Brain pericyte (primary cell): ENCODE measurements around the gene INPP1.
"Not testable (repeated sequence)": the region's sequence is repeated elsewhere in the genome, so short reads cannot be mapped to it uniquely, and the experiment has no call there.

Experiments used
- DNase-seq: peaks from one replicate; pipeline ENCODE4 v3.0.0-alpha.2; 2012; ENCODE audit warnings: low read depth, low spot score

Gene INPP1

DNA sequence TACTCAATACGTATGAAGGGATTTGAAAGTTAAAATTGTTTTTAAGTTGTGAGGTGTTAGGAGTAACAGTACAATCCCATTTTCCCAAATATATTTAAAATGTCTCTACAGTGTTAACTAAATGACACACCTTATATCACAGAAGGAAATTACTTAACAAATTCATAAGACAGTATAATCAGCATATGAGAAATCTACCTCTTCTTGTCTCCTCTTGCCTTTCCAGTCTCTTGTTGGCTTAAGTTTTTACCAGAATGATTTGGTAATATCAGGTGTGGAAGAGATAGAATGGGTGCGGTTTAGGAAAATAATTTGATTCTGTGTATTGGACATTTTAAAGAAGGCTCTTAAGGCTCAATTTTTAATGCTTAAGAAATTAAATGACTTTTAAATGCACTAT is 9.5 kb upstream of the INPP1 start:
- DNase-seq = no peak

DNA sequence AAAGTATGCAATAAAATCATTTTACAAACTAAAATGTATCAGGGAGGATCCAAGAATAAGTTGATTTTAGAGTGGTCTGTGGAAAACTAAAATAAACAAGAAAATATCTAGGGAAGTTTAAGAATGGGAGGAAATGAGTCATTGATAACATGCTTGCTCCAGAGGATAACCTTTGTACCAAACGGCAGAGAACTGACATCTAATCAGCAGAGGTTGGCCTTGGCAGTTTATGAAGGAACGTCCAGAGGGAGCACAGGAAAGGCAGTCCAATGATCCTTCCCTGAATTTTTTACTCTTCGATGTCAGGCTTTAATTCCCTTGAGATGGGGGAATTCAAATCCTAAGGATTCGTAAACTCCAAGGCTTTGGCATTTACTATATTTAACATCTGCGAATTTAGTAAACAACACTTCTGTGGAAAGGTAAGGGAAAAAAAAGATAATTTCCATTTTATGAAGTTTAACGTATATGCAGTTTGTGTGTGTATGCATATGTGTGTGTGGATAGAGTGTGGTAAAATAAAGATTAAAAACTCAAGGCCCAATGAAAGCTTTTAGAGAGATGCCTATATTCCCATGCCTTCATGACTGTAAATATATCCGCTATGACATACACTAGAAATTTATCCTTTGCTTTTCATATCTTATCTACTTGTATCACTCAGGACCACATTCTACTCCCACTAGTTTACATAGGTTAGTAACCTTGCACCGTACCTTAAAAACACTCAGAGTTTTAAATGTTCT is 8.7 kb upstream of the INPP1 start:
- no peak for DNase-seq

DNA sequence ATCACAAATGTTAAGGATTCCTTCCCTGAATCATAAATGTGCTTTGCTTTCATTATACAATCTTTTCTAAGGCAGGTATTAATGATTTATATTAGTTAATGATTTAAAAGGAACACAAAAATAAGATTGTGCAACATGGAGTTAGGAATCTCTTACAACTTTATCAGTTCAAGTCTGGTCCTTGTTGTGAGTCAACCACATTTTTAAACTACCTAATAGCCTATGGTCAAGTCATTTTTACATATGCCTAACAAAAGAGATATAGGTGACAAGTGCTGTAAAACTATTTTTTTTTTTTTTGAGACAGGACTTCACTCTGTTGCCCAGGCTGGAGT is 8.2 kb upstream of the INPP1 start:
- DNase-seq = no peak

DNA sequence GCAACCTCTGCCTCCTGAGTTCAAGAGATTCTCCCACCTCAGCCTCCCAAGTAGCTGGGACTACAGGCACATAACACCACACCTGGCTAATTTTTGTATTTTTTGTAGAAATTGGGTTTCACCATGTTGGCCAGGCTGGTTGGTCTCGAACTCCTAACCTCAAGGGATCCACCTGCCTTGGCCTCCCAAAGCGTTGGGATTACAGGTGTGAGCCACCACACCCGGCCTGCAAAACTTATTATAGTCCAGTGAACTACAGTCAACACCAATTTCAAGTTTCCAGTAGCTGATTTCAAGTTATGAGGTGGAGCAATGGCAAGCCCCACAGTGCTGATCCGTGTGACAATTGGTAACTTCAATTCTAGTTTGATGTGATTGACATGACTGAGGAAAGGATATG is 7.8 kb upstream of the INPP1 start:
- not testable (repeated sequence) for DNase-seq

DNA sequence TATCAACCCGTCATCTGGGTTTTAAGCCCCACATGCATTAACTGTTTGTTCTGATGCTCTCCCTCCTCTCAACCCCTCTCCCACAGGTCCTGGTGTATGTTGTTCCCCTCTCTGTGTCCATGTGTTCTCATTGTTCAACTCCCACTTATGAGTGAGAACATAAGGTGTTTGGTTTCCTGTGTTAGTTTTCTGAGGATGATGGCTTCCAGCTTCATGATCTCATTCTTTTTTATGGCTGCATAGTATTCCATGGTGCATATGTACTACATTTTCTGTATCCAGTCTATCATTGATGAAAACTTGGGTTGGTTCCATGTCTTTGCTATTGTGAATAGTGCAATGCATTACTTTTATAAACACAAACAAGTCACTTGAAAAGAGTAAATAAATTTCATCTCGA is 7.0 kb upstream of the INPP1 start:
- no peak for DNase-seq

DNA sequence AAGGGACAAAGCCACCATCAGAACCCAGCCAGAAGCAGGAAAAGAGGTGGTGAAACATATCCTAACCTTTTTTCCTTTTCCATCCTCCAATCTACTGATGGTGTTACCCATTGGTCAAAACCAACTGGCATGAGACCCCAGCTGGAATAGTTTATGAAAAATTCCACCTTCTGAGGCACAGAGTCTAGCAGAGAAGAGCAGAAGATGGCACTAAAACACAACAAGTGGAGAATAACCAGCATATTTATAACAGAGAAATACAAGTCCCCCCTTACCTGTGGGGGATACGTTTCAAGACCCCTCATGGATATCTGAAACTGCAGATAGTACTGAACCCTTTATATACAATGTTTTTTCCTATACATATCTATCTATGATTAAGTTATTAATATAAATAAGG is 4.9 kb upstream of the INPP1 start:
- no peak for DNase-seq

DNA sequence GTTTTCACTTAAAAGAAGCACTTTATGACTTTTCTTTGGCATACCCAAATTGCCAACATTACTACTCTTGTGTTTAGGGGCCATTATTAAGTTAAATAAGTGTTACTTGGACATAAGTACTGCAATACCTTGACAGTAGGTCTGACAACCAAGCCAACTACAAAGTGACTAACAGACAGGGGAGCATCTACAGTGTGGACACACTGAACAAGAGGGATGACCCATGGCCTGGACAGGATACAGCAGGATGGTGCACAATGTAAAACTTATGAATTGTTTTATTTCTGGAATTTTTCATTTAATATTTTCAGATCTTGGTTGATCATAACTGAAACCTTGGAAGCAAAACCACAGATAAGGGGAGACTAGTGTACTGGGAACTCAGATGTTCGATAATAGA is 4.0 kb upstream of the INPP1 start:
- no peak for DNase-seq

DNA sequence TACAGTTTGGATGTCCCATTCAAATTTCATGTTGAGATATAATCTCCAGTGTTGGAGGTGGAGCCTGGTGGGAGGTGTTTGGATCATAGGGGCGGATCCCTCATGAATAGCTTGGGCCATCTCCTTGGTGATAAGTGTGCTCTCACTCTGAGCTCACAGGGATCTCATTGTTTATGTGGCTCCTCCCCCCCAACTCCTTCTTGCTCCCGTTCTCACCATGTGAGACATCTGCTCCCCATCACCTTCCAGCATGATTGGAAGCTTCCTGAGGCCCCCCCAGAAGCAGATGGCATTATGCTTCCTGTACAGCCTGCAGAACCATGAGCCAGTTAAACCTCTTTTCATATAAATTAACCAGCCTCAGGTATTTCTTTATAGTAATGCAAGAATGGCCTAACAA is 3.0 kb upstream of the INPP1 start:
- DNase-seq = no peak

DNA sequence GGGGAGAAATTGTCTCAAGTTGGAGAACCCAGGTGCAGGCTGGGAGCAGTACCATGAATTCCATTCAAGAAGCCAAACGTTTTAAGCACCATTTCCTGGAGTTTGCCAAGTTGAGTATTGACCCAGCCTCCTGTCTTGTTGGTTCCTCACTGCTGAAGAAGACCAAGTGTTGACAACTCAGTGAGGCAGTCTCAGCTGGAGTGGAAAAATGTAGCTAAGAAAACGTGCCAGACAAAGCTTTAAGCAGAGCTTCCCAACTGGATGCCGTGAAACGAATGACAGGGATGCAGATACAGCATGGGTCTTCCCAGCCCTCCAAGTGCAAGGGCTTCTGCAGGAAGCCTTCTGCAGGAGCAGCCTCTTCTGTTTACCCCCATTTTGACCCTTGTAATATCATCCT is 778 bp upstream of the INPP1 start:
- DNase-seq = no peak

DNA sequence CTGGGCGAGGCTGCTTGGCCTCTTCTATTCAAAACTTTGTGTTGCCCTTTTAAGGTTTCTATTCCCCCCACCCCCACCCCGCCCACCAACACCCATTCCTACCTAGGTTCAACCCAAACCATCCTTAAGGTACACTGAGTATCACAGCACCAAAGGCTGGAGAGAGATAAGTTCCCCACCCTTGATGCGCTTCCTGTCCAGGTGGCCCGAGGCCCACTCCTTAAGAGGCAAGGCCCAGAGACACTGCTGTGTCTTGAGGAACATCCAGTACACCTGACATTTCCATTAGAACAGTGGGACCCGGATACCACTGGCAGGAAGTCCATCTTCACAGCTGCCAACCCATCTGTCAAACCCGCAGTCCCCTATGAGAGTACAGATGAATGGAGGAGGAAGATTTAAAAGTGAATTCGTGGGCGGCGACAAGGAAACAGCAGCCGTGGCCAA is 277 bp upstream of the INPP1 start:
- DNase-seq = no peak

DNA sequence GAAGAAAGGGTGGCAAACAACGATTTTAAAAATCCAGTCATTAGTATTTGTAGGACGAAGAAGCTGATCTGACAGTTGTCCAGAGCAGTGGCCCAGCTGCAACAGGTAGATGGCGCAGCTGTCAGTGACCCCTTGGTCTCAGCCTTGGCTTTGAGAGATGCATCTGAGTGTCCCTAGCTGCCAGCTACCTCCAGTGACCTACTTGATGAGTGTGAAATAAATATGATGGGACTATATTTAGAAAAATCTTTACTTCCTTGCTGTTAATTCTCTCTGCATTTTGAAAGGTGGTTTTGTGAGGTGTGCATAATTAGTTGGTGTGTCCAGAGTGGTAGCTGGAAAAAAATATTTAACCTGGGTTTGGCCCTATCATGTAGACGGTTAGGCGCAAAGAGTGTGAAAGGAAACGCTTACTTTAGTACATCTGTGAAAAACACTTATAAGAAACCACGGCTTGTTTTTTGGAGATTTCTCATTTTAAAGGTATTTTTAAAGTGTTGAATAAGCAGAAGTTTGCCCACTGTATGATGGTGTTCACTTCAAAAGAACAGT is 963 bp downstream of the INPP1 start:
- no peak for DNase-seq

DNA sequence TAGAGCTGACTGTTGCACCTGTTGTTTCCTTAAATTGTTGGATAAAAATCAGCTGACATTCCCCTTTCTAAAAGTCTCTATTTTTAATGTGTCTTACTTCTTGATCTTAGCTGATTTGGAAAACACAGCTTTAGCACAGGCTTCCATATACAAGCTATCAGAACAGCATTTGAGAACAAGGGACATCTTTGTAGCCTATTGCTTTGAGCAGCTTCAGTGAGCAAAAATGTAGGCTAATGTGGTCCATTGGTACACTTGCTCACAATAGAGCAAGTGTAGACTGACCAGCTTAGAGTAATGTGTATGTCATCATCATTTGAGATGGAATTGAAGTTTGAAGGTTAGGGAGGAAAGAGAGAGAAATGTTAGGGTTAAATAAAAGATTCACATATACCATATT is 7.0 kb downstream of the INPP1 start:
- DNase-seq = no peak

DNA sequence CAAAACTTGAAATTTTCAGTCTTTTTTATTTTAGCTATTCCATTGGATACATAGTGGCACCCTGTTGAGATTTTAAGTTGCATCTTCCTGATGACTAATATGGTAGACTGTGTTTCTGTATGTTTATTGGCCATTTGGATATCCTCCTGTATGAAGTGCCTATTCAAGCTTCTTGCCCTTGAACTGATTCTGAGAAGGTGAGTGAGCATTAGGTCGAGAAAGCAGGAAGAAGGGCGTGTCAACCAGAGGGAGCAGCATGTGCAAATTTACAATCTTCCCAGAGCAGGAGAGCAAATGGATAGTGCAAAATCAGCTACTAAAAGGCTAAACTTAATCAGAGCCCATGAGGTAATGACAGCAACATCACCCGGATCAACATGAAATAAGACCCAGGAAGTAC is 8.6 kb downstream of the INPP1 start:
- no peak for DNase-seq

DNA sequence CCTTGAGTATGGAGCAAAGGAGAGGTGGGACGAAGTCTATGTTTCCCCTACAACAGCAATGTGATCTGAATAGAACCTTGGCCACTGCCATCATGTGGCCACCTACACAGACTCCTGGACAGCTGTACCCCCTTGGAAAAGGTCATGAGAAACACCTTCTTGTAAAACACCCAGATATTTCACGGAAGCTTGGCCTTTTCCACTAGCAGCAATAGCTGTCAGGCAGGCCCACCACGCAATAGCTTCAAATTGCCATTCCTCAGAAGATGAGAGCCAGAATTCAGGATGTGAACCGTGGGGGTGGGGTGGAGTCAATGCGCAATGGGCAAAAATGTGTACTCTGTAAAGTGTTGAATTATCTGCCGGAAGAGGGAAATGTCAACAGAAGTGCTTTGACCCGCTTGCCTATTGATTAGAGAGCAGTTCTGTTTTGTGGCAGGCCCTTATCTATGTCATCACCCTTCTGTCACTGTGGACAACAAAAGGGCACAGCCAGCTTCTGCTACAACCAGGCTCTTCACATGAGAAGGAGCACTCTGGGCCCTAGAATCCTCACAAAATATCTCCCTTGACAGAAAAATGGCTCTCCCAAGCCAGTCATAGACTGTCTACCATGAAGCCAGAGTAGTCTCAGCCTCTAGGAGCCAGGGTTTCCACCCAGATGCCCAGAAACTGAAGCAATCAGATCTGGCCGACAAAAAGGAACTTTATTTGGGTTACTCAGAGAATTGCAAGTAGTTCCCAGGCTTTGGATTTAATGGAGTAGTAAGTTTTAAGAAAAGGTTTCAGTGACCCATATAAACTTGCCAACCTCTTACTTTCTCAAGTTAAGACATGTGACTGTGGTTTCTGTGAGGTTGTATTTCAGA is 9.5 kb downstream of the INPP1 start:
- no peak for DNase-seq

DNA sequence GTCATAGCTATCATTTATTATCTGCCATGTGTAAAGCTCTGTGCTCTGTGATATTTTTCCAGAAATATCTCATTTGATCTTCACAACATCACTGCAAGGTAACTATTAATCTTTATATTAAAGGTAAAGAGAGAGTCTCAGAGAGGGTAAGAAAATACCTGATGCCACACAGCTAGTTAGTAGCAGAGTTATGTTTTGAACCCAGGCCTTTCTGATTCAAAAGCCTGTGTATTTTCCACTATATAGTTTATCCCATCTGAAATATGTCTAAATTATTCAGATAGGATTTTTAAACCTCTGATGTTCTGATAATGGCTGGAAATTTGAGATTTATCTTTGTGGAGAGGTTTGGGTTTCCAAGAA is 10.1 kb downstream of the INPP1 start:
- no peak for DNase-seq

DNA sequence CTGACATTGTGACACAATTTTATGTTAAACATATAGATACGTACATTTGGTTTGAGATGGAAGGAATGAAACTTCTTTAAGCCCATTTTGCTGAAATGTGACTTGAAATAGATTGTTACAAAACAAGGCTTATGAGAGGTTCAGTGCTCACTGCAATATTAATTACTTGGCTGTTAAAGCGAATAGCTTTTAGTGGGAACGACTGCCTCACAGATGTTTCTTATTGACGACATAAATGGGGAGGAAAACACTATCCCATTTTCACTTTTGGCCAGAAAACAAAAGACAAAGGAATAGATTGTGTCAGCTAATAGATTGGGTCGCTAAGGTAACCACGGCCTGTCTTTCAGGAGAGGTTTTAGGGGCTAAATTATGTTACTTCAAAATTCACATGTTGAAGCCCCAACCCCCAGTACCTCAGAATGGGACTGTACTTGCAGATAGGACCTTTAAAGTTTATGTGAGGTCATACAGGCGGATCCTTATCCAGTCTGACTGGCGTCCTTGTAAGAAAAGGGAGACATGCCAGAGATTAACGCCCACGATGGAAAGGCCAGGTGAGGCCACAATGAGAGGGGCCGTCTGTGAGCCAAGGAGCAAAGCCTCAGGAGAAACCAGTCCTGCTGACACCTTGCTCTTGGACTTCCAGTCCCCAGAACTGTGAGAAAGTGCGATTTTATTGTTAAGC is 10.8 kb downstream of the INPP1 start:
- DNase-seq = no peak

DNA sequence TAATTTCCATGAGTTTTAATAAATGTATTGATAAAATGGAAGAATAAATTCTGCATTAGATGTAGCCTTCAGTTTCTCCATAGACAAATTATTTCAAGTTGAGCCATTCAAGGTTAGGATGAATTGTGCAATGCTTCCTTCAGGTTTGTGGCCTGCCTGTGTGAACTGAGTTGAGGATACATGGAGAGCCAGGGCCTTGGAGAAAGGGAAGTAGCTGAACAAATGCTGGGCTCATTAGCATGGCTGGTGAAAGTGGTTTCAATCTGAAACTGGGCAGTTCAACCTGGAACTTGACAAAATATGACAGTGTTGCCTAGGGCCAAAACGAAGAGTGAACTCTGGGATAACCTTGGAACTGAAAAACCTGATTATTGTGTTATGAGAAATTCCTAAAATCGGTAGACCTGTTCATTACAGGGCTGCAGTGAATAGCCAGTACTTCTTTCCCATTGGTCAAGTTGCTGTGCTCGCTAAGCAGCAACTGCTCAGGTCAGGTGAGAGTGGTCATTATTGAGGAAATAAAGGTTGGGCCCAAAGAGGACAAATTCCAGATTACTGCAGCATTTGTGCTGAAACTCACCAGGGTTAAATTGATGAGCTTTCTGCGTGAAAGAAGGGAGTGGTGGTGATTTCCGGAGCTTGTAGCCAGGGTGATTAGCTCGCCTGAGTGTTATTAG is 12.7 kb downstream of the INPP1 start:
- DNase-seq = no peak

DNA sequence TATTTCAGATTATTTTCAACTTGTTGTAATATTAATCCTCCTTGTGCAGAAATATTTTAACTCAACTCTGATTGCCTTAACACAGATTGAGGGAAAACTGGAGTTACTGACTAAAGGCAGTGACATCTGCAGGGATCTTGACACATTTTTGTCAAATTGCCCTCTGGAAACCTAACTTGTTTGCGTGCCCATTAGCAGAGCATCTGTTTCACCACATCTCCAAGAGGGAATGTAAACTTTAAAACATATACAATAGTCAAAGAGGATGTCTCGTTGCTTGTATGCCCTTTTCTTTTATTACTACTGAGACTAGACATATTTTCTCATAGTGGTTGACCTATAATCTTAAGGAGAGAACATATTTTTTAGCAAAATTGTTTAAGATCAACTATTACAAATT is 14.2 kb downstream of the INPP1 start:
- DNase-seq = no peak

DNA sequence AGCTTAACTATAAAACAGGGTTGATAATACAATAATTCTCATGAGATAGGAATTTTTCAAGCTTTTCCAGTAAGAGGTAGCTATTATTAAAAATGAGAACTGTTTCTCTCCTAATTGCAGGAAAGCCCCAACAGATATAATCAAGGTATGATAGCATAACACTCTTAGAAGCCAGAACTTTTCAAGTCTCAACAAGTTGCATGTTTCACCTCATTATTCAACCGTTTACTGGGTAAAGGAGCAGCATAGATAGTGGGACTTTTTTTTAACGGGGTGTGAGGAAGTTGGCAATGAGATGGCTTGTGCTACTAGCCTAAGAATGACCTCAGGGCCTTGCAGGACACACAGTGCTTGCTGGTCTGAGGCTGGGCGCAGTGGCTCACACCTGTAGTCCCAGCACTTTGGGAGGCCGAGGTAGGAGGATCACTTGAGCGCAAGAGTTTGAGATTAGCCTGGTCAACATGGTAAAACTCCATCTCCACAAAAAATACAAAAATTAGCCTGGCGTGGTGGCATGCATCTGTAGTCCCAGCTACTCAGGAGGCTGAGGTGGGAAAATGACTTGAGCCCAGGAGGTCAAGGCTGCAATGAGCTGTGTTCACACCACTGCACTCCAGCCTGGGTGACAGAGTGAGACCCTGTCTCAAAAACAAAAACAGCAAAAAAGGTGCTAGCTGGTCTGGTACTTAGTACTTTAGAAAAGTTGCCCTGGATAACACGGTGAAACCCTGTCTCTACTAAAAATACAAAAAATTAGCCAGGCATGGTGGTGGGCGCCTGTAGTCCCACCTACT is 15.5 kb downstream of the INPP1 start:
- not testable (repeated sequence) for DNase-seq

DNA sequence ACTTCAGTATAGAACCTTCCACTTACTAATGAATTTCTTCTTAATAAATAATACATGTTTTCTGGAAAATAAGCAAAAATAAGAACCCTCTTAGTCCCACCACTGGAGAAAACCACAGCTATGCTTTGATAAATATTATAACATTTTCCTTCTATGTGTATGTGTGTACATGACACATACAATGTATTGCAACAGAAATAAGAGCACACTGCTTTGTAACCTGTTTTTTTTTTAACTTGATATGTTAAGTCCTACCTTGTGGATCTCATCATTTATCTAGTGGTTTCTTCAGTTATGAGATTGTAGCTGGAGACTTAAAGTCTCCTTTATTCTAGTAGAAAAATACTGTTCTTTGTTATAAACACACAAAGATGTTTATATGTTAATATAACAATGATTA is 17.2 kb downstream of the INPP1 start:
- DNase-seq = no peak

DNA sequence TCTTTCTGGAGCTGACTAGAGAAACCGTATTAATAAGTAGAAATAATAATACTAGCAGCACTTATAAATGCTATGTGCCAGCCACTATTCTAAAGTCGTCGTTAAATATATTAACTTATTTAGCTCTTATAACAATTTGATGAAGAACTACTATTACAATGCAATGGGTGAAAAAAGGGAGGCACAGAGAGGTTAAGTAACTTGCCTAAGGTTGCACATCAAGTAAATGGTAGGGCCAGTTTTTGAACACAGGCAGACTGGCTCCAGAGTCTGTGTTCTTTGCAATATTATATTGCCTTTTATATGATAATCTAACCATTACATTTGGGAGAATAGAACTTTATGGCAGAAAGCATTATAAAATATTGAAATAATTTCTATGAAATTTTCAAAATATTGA is 17.6 kb downstream of the INPP1 start:
- DNase-seq = no peak
